AG04450 (cell line): ENCODE results near the gene GRIFIN. TPM values are rescaled to one million over a fixed set of nuclear protein-coding genes. Genes with fewer than 3 reads are reported as not detected.

ENCODE experiments used
- CTCF ChIA-PET: fragments of 300-600, 350-600 bp; formaldehyde crosslinking; extraction: SDS; loops from one replicate; lab custom pipeline; 2022; ENCODE audit warnings: antibody characterized with exemption, inconsistent platforms; lab: Charles Lee
- POLR2A ChIA-PET: fragments of 350-600 bp; formaldehyde crosslinking; extraction: SDS; loops from one replicate; lab custom pipeline; 2021; ENCODE audit warnings: antibody characterized with exemption, inconsistent platforms; lab: Yijun Ruan, JAX
- DNase-seq: peaks from one replicate; pipeline ENCODE4 v3.0.0-alpha.2; 2011; ENCODE audit warnings: low read depth, low spot score
- H3K27ac ChIP-seq: one replicate; pipeline ENCODE4 v1.5.1; 2012; ENCODE audit warnings: low read depth, low read length, control low read depth
- H3K27me3 ChIP-seq: one replicate; pipeline ENCODE4 v1.6.0; 2012; ENCODE audit warnings: low read length; ENCODE audit not compliant: control insufficient read depth, insufficient read depth
- H3K4me3 ChIP-seq: 2 replicates; pipeline ENCODE4 v1.5.1; 2011; ENCODE audit warnings: mild to moderate bottlenecking, low read depth, low read length, control low read depth
- H3K9me3 ChIP-seq: 2 replicates; pipeline ENCODE4 v1.5.1; 2012; ENCODE audit warnings: low read length; ENCODE audit not compliant: control insufficient read depth, insufficient read depth
- polyA plus RNA-seq: library from polyadenylated mRNA; depleted of rRNA; stranded (reverse); fragments of >200 nt; gene quantifications from 2 replicates; pipeline ENCODE4 v1.2.3, GENCODE V29; 2011
- TF ChIP-seq, protein P1 (sequence below): IDR thresholded peaks from 2 replicates; pipeline ENCODE4 v1.5.1; 2011; ENCODE audit warnings: low read depth, low read length, control low read depth, inconsistent platforms

GRIFIN gene
- polyA plus RNA-seq, 1 experiment, result not detected

- no peak for DNase-seq
- no peaks in the 10 kb centered on the region for H3K9me3 ChIP-seq
- no peak overlapping the region for H3K27ac ChIP-seq
- TF ChIP-seq, protein P1, sequence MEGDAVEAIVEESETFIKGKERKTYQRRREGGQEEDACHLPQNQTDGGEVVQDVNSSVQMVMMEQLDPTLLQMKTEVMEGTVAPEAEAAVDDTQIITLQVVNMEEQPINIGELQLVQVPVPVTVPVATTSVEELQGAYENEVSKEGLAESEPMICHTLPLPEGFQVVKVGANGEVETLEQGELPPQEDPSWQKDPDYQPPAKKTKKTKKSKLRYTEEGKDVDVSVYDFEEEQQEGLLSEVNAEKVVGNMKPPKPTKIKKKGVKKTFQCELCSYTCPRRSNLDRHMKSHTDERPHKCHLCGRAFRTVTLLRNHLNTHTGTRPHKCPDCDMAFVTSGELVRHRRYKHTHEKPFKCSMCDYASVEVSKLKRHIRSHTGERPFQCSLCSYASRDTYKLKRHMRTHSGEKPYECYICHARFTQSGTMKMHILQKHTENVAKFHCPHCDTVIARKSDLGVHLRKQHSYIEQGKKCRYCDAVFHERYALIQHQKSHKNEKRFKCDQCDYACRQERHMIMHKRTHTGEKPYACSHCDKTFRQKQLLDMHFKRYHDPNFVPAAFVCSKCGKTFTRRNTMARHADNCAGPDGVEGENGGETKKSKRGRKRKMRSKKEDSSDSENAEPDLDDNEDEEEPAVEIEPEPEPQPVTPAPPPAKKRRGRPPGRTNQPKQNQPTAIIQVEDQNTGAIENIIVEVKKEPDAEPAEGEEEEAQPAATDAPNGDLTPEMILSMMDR, result no peak
- no peaks in the 10 kb centered on the region for H3K27me3 ChIP-seq
- CTCF ChIA-PET, result interaction anchor here (0.5 to 1.2 kb wide), 2 partner anchors 9 to 20 kb away, joined by 4 to 8 read pairs; no protein-coding TSS in a partner anchor
- no peak overlapping the region for H3K4me3 ChIP-seq
- POLR2A ChIA-PET, result no interaction called here
These were observed 31.2 kb upstream of the GRIFIN start for GRCh38 chr7:2507208-2507916.

DNA sequence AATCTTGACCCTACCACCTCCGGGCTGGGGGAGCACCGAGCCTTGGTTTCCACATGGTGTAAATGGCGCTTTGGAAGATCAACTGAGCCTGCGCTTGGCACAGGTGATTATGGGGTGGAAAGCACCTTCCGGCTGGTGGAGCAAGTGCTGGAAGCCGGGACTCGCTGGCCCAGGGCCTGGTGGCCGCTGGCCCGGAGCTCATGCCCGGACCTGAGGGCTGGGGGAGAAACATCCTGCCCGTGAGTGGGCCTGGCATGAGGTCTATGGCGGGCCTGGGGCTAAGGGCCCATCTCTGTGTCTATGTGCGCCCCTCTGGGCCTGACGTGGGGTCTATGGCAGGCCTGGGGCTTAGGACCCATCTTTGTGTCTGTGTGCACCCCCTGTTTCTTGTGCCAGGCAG, 29.2 kb upstream of the GRIFIN start:
- POLR2A ChIA-PET, result interaction anchor here (0.6 kb wide), 1 partner anchor 48 kb away, joined by 3 read pairs; no protein-coding TSS in a partner anchor
- H3K4me3 ChIP-seq, result no peak overlapping the region
- H3K27me3 ChIP-seq, result no peaks in the 10 kb centered on the region
- CTCF ChIA-PET, result no interaction called here
- TF ChIP-seq, protein P1, result no peak
- no peak overlapping the region for H3K27ac ChIP-seq
- no peak for DNase-seq
- no peaks in the 10 kb centered on the region for H3K9me3 ChIP-seq

DNA sequence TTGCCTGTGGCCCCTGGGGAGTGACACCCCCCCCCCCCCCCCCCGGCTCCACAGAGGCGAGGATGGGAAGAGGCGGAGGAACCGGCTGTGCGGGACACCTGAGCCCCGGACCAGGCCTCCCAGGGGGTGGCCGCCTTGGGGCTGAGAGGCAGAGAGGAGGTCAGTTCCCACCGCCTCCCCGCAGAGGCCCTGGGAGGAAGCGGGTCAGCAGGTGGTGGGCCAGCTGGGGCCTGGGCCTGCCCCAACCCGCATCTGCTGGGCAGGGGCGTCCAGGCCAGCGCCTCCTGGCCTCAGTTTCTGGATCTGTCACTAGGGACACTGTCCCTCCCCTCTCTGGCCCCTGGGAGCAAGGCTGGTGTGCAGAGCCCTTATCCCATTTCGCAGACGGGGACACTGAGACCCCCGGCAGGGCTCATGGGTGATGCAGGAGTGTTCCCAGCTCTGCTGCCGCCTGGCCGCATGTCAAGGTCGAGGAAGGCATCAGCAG, 28.7 kb upstream of the GRIFIN start:
- H3K27ac ChIP-seq, result no peak overlapping the region
- TF ChIP-seq, protein P1, result no peak
- H3K4me3 ChIP-seq, result no peak overlapping the region
- DNase-seq, result no peak
- no peaks in the 10 kb centered on the region; the same call in 1 of the 2 replicates for H3K9me3 ChIP-seq
- POLR2A ChIA-PET, result no interaction called here
- H3K27me3 ChIP-seq, result no peaks in the 10 kb centered on the region
- CTCF ChIA-PET, result no interaction called here

DNA sequence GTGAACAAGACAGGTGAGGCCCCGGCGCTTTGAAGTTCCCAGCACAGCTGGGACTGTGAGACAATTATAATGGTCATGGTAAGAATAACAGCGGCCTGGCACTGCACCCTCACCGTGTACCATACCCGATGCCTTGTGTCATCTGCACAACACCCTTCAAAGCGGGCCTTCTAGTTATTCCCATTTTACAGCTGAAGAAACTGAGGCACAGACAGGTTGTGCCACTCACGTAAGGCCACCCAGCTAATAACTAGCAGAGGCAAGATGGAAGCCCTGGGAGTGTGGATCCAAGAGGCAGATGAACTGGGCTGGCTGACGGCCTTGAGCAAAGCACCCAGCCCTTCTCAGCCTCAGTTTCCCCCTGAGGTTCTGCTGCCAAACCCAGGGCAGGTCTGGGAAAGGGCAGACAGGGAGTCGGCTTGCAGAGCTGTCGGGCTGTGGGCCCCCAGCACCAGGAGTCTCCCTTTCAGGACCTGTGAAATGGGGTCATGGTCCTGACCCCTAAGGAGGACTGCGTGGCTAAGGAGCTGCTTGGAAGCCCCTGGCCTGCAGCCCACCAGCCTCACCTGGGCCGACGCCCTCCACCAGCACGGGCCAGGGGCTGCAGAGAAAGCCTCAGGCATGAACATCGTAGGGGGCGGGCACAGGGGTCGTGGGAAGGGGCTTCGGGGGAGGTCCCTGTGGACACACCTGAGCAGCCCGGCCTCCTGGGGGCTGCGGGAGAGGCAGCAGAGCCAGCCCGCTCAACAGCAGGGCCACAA, 28.1 kb upstream of the GRIFIN start:
- CTCF ChIA-PET, result interaction anchor here (0.6 kb wide), 1 partner anchor 36 kb away, joined by 3 read pairs; no protein-coding TSS in a partner anchor
- TF ChIP-seq, protein P1, result no peak
- Histone ChIP-seq H3K27me3 (no peaks in the 10 kb centered on the region), H3K27ac (no peak overlapping the region), H3K4me3 (no peak overlapping the region), H3K9me3 (no peaks in the 10 kb centered on the region; the same call in 1 of the 2 replicates)
- POLR2A ChIA-PET, result interaction anchor here (0.6 kb wide), 1 partner anchor 83 kb away, joined by 4 read pairs; no protein-coding TSS in a partner anchor
- DNase-seq, result no peak
